Ascending aorta (tissue), 2 donors: ENCODE data around the gene PPP4R1. TPM values are rescaled to one million over a fixed set of nuclear protein-coding genes. Genes with fewer than 3 reads are reported as not detected.

Experiments used
- DNase-seq, 2 donors: peaks; one replicate each; pipeline ENCODE4 v3.0.0-alpha.2; 2019; ENCODE audit warnings: low spot score in 2 of 2
- H3K27ac ChIP-seq, 2 donors: fragments of 200-600 bp; sonication (generic); one replicate each; pipeline ENCODE4 v1.5.1; 2016 to 2017; ENCODE audit warnings: mild to moderate bottlenecking in 1 of 2
- H3K27me3 ChIP-seq: fragments of 200-600 bp; sonication (generic); one replicate; pipeline ENCODE4 v1.5.1; 2017
- H3K36me3 ChIP-seq, 2 donors: fragments of 200-600 bp; sonication (generic); one replicate each; pipeline ENCODE4 v1.5.1; 2016
- H3K4me1 ChIP-seq, 2 donors: fragments of 200-600 bp; sonication (generic); one replicate each; pipeline ENCODE4 v1.5.1; 2016 to 2017; ENCODE audit warnings: mild to moderate bottlenecking in 1 of 2
- H3K4me3 ChIP-seq, 2 donors: fragments of 200-600 bp; sonication (generic); one replicate each; pipeline ENCODE4 v1.5.1; 2016 to 2017; ENCODE audit warnings: mild to moderate bottlenecking in 1 of 2
- H3K9me3 ChIP-seq, 2 donors: fragments of 200-600 bp; sonication (generic); one replicate each; pipeline ENCODE4 v1.5.1; 2016
- intact Hi-C: fragments of 100-400 bp; cut with DNase I; formaldehyde crosslinking; loops from one replicate; pipeline ENCODE4 v1.15.1; 2023
- total RNA-seq: library from RNA; depleted of rRNA; stranded (reverse); fragments of >200 nt; gene quantifications from one replicate; pipeline ENCODE4 v1.1.0, GENCODE V29; 2016
- TF ChIP-seq, protein P1 (sequence below), 3 experiments: fragments of 200-600 bp in 2 of 3; fragments of 450-650 bp in 1 of 3; sonication (generic) in 2 of 3; IDR thresholded peaks; one replicate each; pipeline ENCODE4 v1.5.1; 2016 to 2019; ENCODE audit warnings: antibody characterized with exemption in 3 of 3, mild to moderate bottlenecking in 1 of 3, moderate library complexity in 1 of 3

Gene PPP4R1
- total RNA-seq, 1 donor from 2014 or later, result 34.4 TPM

GRCh38 chr18:9549405-9549804 lies 65.0 kb downstream of the PPP4R1 start:
- TF ChIP-seq, protein P1, sequence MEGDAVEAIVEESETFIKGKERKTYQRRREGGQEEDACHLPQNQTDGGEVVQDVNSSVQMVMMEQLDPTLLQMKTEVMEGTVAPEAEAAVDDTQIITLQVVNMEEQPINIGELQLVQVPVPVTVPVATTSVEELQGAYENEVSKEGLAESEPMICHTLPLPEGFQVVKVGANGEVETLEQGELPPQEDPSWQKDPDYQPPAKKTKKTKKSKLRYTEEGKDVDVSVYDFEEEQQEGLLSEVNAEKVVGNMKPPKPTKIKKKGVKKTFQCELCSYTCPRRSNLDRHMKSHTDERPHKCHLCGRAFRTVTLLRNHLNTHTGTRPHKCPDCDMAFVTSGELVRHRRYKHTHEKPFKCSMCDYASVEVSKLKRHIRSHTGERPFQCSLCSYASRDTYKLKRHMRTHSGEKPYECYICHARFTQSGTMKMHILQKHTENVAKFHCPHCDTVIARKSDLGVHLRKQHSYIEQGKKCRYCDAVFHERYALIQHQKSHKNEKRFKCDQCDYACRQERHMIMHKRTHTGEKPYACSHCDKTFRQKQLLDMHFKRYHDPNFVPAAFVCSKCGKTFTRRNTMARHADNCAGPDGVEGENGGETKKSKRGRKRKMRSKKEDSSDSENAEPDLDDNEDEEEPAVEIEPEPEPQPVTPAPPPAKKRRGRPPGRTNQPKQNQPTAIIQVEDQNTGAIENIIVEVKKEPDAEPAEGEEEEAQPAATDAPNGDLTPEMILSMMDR (IDR thresholded peaks at IDR 0.05), result no peak
- no peaks in the 10 kb centered on the region for H3K9me3 ChIP-seq
- peaks cover 68 to 92% of the 10 kb centered on the region in 2 donors for H3K36me3 ChIP-seq
- no peaks in the 10 kb centered on the region for H3K27me3 ChIP-seq
- no peak overlapping the region for H3K4me3 ChIP-seq
- no peak overlapping the region for H3K27ac ChIP-seq
- no peak for DNase-seq
- H3K4me1 ChIP-seq, result no peaks in the 10 kb centered on the region
- intact Hi-C loops, result no loop called here

DNA sequence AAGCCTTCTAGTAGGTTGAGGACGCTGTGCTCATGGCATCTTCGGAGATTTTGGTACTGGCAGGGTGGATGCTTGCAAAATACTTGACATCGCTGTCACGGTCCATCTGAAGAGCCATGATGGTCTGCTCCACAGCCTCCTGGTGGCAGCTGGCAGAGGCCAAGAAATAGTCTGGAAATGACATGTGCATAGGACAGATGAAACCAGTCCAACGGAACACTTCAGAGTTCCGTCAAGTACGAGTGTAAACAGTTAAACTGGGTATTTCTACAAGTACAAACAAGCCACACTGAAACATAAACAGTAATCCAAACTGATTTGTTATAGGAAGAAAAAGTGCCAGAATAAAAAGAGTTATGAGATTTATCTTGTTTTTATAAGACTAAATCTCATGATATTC lies 66.6 kb downstream of the PPP4R1 start:
- H3K27me3 ChIP-seq, result no peaks in the 10 kb centered on the region
- H3K4me1 ChIP-seq, result no peaks in the 10 kb centered on the region
- H3K4me3 ChIP-seq, result no peak overlapping the region
- H3K36me3 ChIP-seq, result peaks cover 53 to 75% of the 10 kb centered on the region in 2 donors
- no peaks in the 10 kb centered on the region for H3K9me3 ChIP-seq
- no peak for DNase-seq
- no peak overlapping the region for H3K27ac ChIP-seq
- intact Hi-C loops, result no loop called here
- TF ChIP-seq, protein P1 (IDR thresholded peaks at IDR 0.05), result no peak

- Histone ChIP-seq H3K27ac (no peak overlapping the region), H3K27me3 (no peaks in the 10 kb centered on the region), H3K4me1 (no peaks in the 10 kb centered on the region), H3K4me3 (no peak overlapping the region), H3K9me3 (no peaks in the 10 kb centered on the region), H3K36me3 (peaks cover 46 to 63% of the 10 kb centered on the region in 2 donors)
- TF ChIP-seq, protein P1 (IDR thresholded peaks at IDR 0.05), result no peak
- intact Hi-C loops, result no loop called here
- DNase-seq, result no peak
These were observed 67.9 kb downstream of the PPP4R1 start for GRCh38 chr18:9546468-9546867.

DNA sequence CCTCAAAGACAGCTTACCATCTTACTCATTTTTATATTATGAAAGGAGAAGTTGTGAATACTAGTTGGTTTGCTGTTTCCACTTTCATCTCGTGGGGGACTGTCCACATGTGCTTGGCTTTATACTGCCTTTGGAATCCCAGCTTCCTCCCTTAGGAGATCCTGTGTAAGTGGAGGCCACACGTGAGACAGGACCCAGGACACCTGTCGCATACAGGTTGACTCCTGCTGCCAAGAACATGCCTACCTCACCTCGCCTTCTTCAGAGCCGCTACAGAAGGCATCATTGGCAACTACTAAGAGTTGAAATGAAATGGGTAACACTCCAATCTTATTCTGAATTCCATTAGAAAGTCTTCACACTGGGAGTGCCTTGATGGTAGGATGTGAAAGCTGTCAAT lies 69.3 kb downstream of the PPP4R1 start:
- Histone ChIP-seq H3K4me3 (no peak overlapping the region), H3K27ac (no peak overlapping the region), H3K9me3 (no peaks in the 10 kb centered on the region), H3K4me1 (no peaks in the 10 kb centered on the region), H3K27me3 (no peaks in the 10 kb centered on the region), H3K36me3 (peaks cover 39 to 49% of the 10 kb centered on the region in 2 donors)
- intact Hi-C loops, result no loop called here
- TF ChIP-seq, protein P1 (IDR thresholded peaks at IDR 0.05), result no peak
- DNase-seq, result no peak

DNA sequence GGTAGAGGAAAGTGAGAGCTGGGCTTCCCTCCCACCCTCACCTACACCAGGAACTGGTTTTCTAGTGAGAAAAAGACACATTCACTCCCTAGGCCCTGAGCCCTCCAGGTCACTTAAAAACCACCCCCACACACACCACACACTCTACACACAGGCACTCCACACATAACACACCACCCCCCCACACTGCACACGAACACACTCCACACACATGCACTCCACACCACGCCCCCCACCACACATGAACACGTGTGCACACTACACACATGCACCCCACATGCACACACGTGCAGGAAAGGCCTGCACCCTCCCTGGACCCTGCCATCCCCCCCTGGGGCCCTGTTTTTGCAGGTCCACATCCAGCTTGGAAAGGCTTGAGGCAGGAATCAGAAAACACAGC lies 71.4 kb downstream of the PPP4R1 start:
- TF ChIP-seq, protein P1 (IDR thresholded peaks at IDR 0.05), result no peak
- Histone ChIP-seq H3K27ac (no peak overlapping the region), H3K9me3 (no peaks in the 10 kb centered on the region), H3K36me3 (peaks cover 32 to 35% of the 10 kb centered on the region in 2 donors), H3K27me3 (no peaks in the 10 kb centered on the region), H3K4me1 (no peaks in the 10 kb centered on the region), H3K4me3 (no peak overlapping the region)
- DNase-seq, result no peak
- intact Hi-C loops, result no loop called here

DNA sequence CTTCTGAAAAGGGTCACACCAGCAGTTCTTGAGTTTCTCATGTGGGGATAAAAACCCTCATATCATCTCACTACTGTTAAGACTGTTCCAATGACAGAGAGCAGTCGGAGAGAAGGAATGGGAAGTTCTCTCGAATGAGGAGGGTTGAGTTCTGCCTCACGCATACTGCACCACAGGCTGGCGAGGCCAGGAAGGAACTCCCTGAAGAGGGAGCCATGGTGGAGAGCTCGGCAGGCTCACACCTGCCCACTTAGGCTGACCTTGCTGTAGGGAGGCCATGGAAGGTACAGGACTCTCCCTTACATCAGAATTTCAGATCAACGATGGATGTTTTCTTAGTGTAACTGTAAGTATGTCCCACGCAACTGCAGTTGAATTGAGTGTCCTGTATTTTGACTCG lies 74.4 kb downstream of the PPP4R1 start:
- no peak overlapping the region for H3K4me3 ChIP-seq
- no peaks in the 10 kb centered on the region for H3K9me3 ChIP-seq
- TF ChIP-seq, protein P1 (IDR thresholded peaks at IDR 0.05), result no peak
- peaks cover 18 to 19% of the 10 kb centered on the region in 2 donors for H3K36me3 ChIP-seq
- no peak overlapping the region for H3K27ac ChIP-seq
- no peaks in the 10 kb centered on the region for H3K27me3 ChIP-seq
- H3K4me1 ChIP-seq, result peaks cover under 1 to 2% of the 10 kb centered on the region in 2 donors
- no peak for DNase-seq
- intact Hi-C loops, result loop anchor here (5.0 kb wide), 1 partner anchor 208 kb away; the partner anchor contains the start of gene TWSG1
